Mesodermal cell (in vitro differentiated cells): ENCODE results near the gene ZNF557.

Experiments
- H3K27ac ChIP-seq: 2 replicates; pipeline ENCODE4 v1.7.0; 2013; ENCODE audit warnings: mild to moderate bottlenecking, low read depth, low read length, moderate library complexity; ENCODE audit not compliant: severe bottlenecking
- H3K36me3 ChIP-seq: 2 replicates; pipeline ENCODE4 v1.7.1; 2013; ENCODE audit warnings: mild to moderate bottlenecking, low read length, moderate library complexity; ENCODE audit not compliant: control insufficient read depth, insufficient read depth
- H3K4me1 ChIP-seq: one replicate; pipeline ENCODE4 v1.7.1; 2013; ENCODE audit warnings: mild to moderate bottlenecking, low read length; ENCODE audit not compliant: insufficient read depth, control insufficient read depth, poor library complexity, severe bottlenecking
- H3K4me3 ChIP-seq: 2 replicates; pipeline ENCODE4 v1.7.0; 2013; ENCODE audit warnings: low read length, control low read depth, mild to moderate bottlenecking; ENCODE audit not compliant: insufficient read depth, poor library complexity, severe bottlenecking; ENCODE audit errors: extremely low read depth
- H3K9me3 ChIP-seq: 2 replicates; pipeline ENCODE4 v1.7.1; 2013; ENCODE audit warnings: mild to moderate bottlenecking, low read length, moderate library complexity; ENCODE audit not compliant: control insufficient read depth
- WGBS, 2 experiments: methylation state at CpG; one replicate each; pipeline ENCODE4 v1.1.5; 2013; ENCODE audit warnings: missing lambda C conversion rate in 2 of 2; ENCODE audit not compliant: insufficient coverage in 2 of 2; 5-methylcytosine and 5-hydroxymethylcytosine counted together

Gene ZNF557

GRCh38 chr19:7104747-7105447, 35.4 kb downstream of the ZNF557 start:
- H3K4me3 ChIP-seq, result no peak overlapping the region
- H3K27ac ChIP-seq, result no peak overlapping the region
- H3K36me3 ChIP-seq, result no peaks in the 10 kb centered on the region
- H3K4me1 ChIP-seq, result peaks cover 4% of the 10 kb centered on the region
- H3K9me3 ChIP-seq, result no peaks in the 10 kb centered on the region

DNA sequence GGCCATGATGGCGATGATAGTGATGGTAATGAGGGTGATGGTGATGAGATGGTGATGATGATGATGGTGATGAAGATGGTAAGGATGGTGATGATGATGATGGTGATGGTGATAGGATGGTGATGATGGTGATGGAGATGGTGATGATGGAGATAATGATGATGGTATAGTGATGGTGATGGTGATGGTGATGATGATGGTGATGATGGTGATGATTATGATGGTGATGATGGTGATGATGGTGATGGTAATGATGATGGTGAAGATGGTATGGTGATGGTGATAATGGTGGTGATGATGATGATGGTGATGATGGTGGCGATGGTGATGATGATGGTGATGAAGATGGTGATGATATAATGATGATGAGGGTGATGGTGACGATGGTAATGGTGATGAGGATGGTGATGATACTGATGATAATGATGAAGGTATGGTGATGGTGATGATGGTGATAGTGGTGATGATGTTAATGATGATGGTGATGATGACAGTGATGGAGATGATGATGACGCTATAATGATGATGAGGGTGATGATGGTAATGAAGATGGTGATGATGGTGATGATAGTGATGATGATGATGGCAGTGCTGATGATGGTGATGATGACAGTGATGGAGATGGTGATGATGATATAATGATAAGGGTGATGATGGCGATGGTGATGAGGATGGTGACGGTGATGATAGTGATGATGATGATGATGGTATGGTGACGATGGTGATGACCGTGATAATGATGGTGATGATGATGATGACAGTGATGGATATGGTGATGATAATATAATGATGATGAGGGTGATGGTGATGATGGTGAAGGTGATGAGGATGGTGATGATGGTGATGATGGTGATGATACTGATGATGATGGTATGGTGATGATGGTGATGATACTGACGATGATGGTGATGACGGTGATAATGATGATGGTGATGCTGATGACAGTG, 37.5 kb downstream of the ZNF557 start:
- H3K4me1 ChIP-seq, result no peaks in the 10 kb centered on the region
- no peak overlapping the region for H3K27ac ChIP-seq
- no peaks in the 10 kb centered on the region for H3K36me3 ChIP-seq
- 80 to 81% methylated on average over 10 of the region's 10 CpGs for WGBS, 2 experiments
- H3K4me3 ChIP-seq, result no peak overlapping the region
- no peaks in the 10 kb centered on the region for H3K9me3 ChIP-seq

DNA sequence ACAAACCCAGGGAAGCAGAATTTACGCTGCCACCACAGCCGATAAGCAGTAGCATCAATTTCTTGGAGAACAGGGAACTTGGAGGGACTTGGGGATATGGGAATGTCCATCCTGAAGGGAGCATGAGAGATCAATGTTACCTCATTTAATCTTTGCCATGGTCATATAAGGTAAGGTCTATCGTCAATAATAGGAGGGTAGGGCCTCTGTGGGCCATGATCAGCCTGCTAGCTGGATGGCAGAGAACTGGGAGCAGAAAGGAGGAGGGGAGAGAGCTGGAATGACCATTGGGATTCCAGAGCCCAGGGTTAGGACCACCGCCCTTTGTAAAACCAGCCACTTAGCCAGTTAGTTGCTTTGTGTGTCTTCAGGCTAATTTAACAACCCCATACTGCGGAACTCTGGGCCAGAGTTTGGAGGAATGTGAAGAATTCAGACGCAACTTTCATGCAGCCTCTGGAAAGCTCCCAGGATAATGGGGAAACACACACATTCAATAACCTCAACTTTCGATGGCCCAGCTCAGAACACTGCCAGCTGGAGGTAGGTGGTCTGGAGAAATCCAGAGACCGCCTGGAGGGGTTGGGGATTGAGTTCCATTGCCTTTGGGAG, 40.3 kb downstream of the ZNF557 start:
- 73 to 90% methylated on average over 3 to 5 of the region's 8 CpGs for WGBS, 2 experiments
- Histone ChIP-seq H3K4me3 (no peak overlapping the region), H3K27ac (no peak overlapping the region), H3K9me3 (peaks cover 5% of the 10 kb centered on the region), H3K36me3 (no peaks in the 10 kb centered on the region), H3K4me1 (no peaks in the 10 kb centered on the region)

GRCh38 chr19:7112675-7113074, 43.2 kb downstream of the ZNF557 start:
- H3K4me3 ChIP-seq, result no peak overlapping the region
- H3K36me3 ChIP-seq, result no peaks in the 10 kb centered on the region
- 81% methylated on average over 3 of the region's 4 CpGs; no CpG with 5 or more reads in 1 of the 2 experiments for WGBS, 2 experiments
- no peak overlapping the region for H3K27ac ChIP-seq
- H3K4me1 ChIP-seq, result no peaks in the 10 kb centered on the region
- H3K9me3 ChIP-seq, result peaks cover 5% of the 10 kb centered on the region

DNA sequence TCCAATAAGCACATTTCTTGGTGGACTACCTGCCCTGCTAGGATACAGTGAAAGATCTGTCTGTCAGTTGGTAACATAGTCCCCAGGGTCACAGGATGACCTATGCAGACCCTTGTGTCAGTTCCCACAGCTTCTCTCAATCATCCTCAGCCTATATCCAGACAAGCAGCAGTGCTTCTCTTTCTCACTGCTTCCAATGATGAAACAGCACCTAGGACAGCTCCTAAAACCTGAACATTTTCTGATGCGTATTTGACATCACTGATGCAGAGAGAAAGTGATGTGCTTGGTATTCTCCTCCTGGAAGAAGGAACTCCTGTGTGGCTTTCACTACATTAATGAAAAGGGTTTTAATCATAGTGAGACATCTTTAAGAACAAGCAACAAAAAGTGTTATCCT, 43.7 kb downstream of the ZNF557 start:
- WGBS, 2 experiments, result 100% methylated on average over 1 of the region's 1 CpG; no CpG with 5 or more reads in 1 of the 2 experiments
- H3K9me3 ChIP-seq, result peaks cover 5% of the 10 kb centered on the region
- no peak overlapping the region for H3K4me3 ChIP-seq
- no peak overlapping the region for H3K27ac ChIP-seq
- no peaks in the 10 kb centered on the region for H3K36me3 ChIP-seq
- H3K4me1 ChIP-seq, result no peaks in the 10 kb centered on the region

- Histone ChIP-seq H3K9me3 (peaks cover 5% of the 10 kb centered on the region), H3K27ac (no peak overlapping the region), H3K4me1 (no peaks in the 10 kb centered on the region), H3K4me3 (no peak overlapping the region), H3K36me3 (peaks cover 7% of the 10 kb centered on the region)
- 87 to 93% methylated on average over 3 to 4 of the region's 6 CpGs for WGBS, 2 experiments
Observed at GRCh38 chr19:7115721-7116120, 46.2 kb downstream of the ZNF557 start.

DNA sequence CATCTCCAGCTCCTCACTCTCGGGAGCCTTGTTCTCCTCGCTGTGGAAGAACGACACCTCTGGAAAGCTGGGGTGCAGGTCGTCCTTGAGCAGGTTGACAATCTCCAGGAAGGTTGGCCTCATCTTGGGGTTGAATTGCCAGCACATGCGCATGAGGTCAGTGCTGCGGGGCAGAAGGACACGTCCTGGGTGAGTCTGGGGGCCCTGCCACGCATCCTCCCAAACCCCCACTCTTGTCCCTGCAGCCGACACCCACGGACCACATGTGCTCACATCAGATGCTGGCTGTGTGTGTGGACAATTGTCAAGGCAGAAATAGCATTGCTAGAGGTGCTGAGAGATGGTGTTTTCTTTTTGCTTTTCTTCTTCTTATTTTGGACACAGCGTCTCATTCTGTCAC, 47.7 kb downstream of the ZNF557 start:
- Histone ChIP-seq H3K27ac (no peak overlapping the region), H3K9me3 (peaks cover 5% of the 10 kb centered on the region), H3K4me1 (no peaks in the 10 kb centered on the region), H3K36me3 (peaks cover 9% of the 10 kb centered on the region), H3K4me3 (no peak overlapping the region)
- WGBS, 2 experiments, result 89 to 99% methylated on average over 8 to 9 of the region's 11 CpGs

- Histone ChIP-seq H3K4me1 (no peaks in the 10 kb centered on the region), H3K4me3 (no peak overlapping the region), H3K9me3 (no peaks in the 10 kb centered on the region), H3K36me3 (peaks cover 12% of the 10 kb centered on the region), H3K27ac (no peak overlapping the region)
- WGBS, 2 experiments, result 72 to 86% methylated on average over 9 to 14 of the region's 14 CpGs
Observed at GRCh38 chr19:7119582-7119981, 50.1 kb downstream of the ZNF557 start.

GRCh38 chr19:7120499-7120898, 51.0 kb downstream of the ZNF557 start:
- H3K9me3 ChIP-seq, result peaks cover 5% of the 10 kb centered on the region
- H3K36me3 ChIP-seq, result peaks cover 19% of the 10 kb centered on the region
- no peak overlapping the region for H3K4me3 ChIP-seq
- H3K4me1 ChIP-seq, result no peaks in the 10 kb centered on the region
- 93 to 97% methylated on average over 6 to 8 of the region's 10 CpGs for WGBS, 2 experiments
- no peak overlapping the region for H3K27ac ChIP-seq

- peaks cover 16% of the 10 kb centered on the region for H3K9me3 ChIP-seq
- 94 to 95% methylated on average over 16 of the region's 16 CpGs for WGBS, 2 experiments
- peaks cover 35% of the 10 kb centered on the region for H3K36me3 ChIP-seq
- H3K4me1 ChIP-seq, result no peaks in the 10 kb centered on the region
- H3K27ac ChIP-seq, result no peak overlapping the region
- no peak overlapping the region for H3K4me3 ChIP-seq
Observed at GRCh38 chr19:7122701-7123100, 53.2 kb downstream of the ZNF557 start.
